Skeletal muscle satellite cell (primary cell): ENCODE data around the gene HMG20B.

ENCODE experiments used
- H3K27me3 ChIP-seq: 2 replicates; pipeline ENCODE4 v1.7.0; 2013; ENCODE audit warnings: low read length; ENCODE audit not compliant: control insufficient read depth, insufficient read depth
- H3K36me3 ChIP-seq: 2 replicates; pipeline ENCODE4 v1.7.0; 2013; ENCODE audit warnings: mild to moderate bottlenecking, control low read depth, low read length; ENCODE audit not compliant: insufficient read depth
- H3K4me1 ChIP-seq: 2 replicates; pipeline ENCODE4 v1.7.0; 2013; ENCODE audit warnings: low read length; ENCODE audit not compliant: control insufficient read depth, insufficient read depth
- H3K4me2 ChIP-seq: 2 replicates; pipeline ENCODE4 v1.7.0; 2013; ENCODE audit warnings: mild to moderate bottlenecking, low read length
- H3K4me3 ChIP-seq: 2 replicates; pipeline ENCODE4 v1.7.0; 2013; ENCODE audit warnings: low read length
- H3K9ac ChIP-seq: 2 replicates; pipeline ENCODE4 v1.7.0; 2013; ENCODE audit warnings: mild to moderate bottlenecking, low read depth, low read length, moderate library complexity
- H3K9me3 ChIP-seq: replicated peaks from 2 replicates; pipeline ENCODE4 v1.7.0; 2013; ENCODE audit warnings: mild to moderate bottlenecking, control low read depth, low read length

Gene HMG20B

GRCh38 chr19:3531716-3532115 is 41.0 kb upstream of the HMG20B start:
- no peaks in the 10 kb centered on the region for H3K9me3 ChIP-seq

GRCh38 chr19:3532154-3532786 is 40.5 kb upstream of the HMG20B start:
- Histone ChIP-seq H3K9me3 (no peaks in the 10 kb centered on the region), H3K4me3 (no peak overlapping the region), H3K9ac (no peak overlapping the region), H3K4me2 (no peak overlapping the region), H3K36me3 (peaks cover 52% of the 10 kb centered on the region), H3K4me1 (peaks cover 5% of the 10 kb centered on the region), H3K27me3 (no peaks in the 10 kb centered on the region)

More at GRCh38 chr19:3531716-3532115, 41.0 kb upstream of the HMG20B start:
- Histone ChIP-seq H3K36me3 (peaks cover 58% of the 10 kb centered on the region), H3K9ac (no peak overlapping the region), H3K4me1 (peaks cover 5% of the 10 kb centered on the region), H3K27me3 (no peaks in the 10 kb centered on the region), H3K4me2 (no peak overlapping the region), H3K4me3 (no peak overlapping the region)

- no peak overlapping the region for H3K4me2 ChIP-seq
- H3K9ac ChIP-seq = no peak overlapping the region
- H3K9me3 ChIP-seq = no peaks in the 10 kb centered on the region
- no peak overlapping the region for H3K4me3 ChIP-seq
- no peaks in the 10 kb centered on the region for H3K27me3 ChIP-seq
- peaks cover 47% of the 10 kb centered on the region for H3K36me3 ChIP-seq
- H3K4me1 ChIP-seq = peaks cover 5% of the 10 kb centered on the region
Observed at GRCh38 chr19:3533033-3533432, 39.7 kb upstream of the HMG20B start.

- Histone ChIP-seq H3K36me3 (peaks cover 42% of the 10 kb centered on the region), H3K4me3 (no peak overlapping the region), H3K27me3 (no peaks in the 10 kb centered on the region), H3K9ac (no peak overlapping the region), H3K9me3 (no peaks in the 10 kb centered on the region), H3K4me2 (no peak overlapping the region), H3K4me1 (peaks cover 5% of the 10 kb centered on the region)
Observed at GRCh38 chr19:3533563-3534216, 39.1 kb upstream of the HMG20B start.

GRCh38 chr19:3534375-3535234 is 38.1 kb upstream of the HMG20B start:
- no peaks in the 10 kb centered on the region for H3K27me3 ChIP-seq
- no peak overlapping the region for H3K4me2 ChIP-seq
- peaks cover 45% of the 10 kb centered on the region for H3K36me3 ChIP-seq
- no peak overlapping the region for H3K4me3 ChIP-seq
- no peak overlapping the region for H3K9ac ChIP-seq
- peaks cover 5% of the 10 kb centered on the region for H3K4me1 ChIP-seq
- H3K9me3 ChIP-seq = no peaks in the 10 kb centered on the region

GRCh38 chr19:3535235-3535535 is 37.6 kb upstream of the HMG20B start:
- H3K9ac ChIP-seq = no peak overlapping the region
- peaks cover 48% of the 10 kb centered on the region for H3K36me3 ChIP-seq
- no peak overlapping the region for H3K4me2 ChIP-seq

GRCh38 chr19:3535563-3535965 is 37.2 kb upstream of the HMG20B start:
- H3K9ac ChIP-seq = no peak overlapping the region
- H3K36me3 ChIP-seq = peaks cover 48% of the 10 kb centered on the region
- H3K27me3 ChIP-seq = no peaks in the 10 kb centered on the region
- H3K4me2 ChIP-seq = no peak overlapping the region
- H3K4me1 ChIP-seq = peaks cover 5% of the 10 kb centered on the region
- H3K4me3 ChIP-seq = no peak overlapping the region
- H3K9me3 ChIP-seq = no peaks in the 10 kb centered on the region

More at GRCh38 chr19:3535235-3535535, 37.6 kb upstream of the HMG20B start:
- no peaks in the 10 kb centered on the region for H3K9me3 ChIP-seq
- H3K4me3 ChIP-seq = no peak overlapping the region
- H3K4me1 ChIP-seq = peaks cover 5% of the 10 kb centered on the region
- no peaks in the 10 kb centered on the region for H3K27me3 ChIP-seq

- Histone ChIP-seq H3K4me2 (no peak overlapping the region), H3K9ac (no peak overlapping the region), H3K27me3 (no peaks in the 10 kb centered on the region), H3K4me3 (no peak overlapping the region), H3K36me3 (peaks cover 43% of the 10 kb centered on the region), H3K9me3 (no peaks in the 10 kb centered on the region), H3K4me1 (peaks cover 5% of the 10 kb centered on the region)
Observed at GRCh38 chr19:3535981-3536380, 36.8 kb upstream of the HMG20B start.

GRCh38 chr19:3536429-3537100 is 36.2 kb upstream of the HMG20B start:
- Histone ChIP-seq H3K9ac (no peak overlapping the region), H3K4me1 (peaks cover 5% of the 10 kb centered on the region), H3K27me3 (no peaks in the 10 kb centered on the region), H3K4me2 (no peak overlapping the region), H3K9me3 (no peaks in the 10 kb centered on the region), H3K36me3 (peaks cover 38% of the 10 kb centered on the region), H3K4me3 (no peak overlapping the region)

- Histone ChIP-seq H3K9ac (no peak overlapping the region), H3K36me3 (peaks cover 37% of the 10 kb centered on the region), H3K4me1 (peaks cover 5% of the 10 kb centered on the region), H3K4me3 (no peak overlapping the region), H3K4me2 (no peak overlapping the region), H3K27me3 (no peaks in the 10 kb centered on the region), H3K9me3 (no peaks in the 10 kb centered on the region)
Observed at GRCh38 chr19:3537101-3537437, 35.7 kb upstream of the HMG20B start.

GRCh38 chr19:3537438-3538240 is 35.1 kb upstream of the HMG20B start:
- H3K27me3 ChIP-seq = no peaks in the 10 kb centered on the region
- H3K9me3 ChIP-seq = no peaks in the 10 kb centered on the region
- H3K4me2 ChIP-seq = no peak overlapping the region
- peaks cover 33% of the 10 kb centered on the region for H3K36me3 ChIP-seq
- H3K4me1 ChIP-seq = peaks cover 5% of the 10 kb centered on the region
- no peak overlapping the region for H3K9ac ChIP-seq
- no peak overlapping the region for H3K4me3 ChIP-seq
